Heart left ventricle (tissue), 16 donors: ENCODE results near the gene DEK. TPM values are rescaled to one million over a fixed set of nuclear protein-coding genes. Genes with fewer than 3 reads are reported as not detected.

Source experiments
- ATAC-seq, 4 donors: fragments of 200-7000 bp; cut with Tn5 transposase; one replicate each; pipeline ENCODE4 v1.9.1; 2020 to 2022; ENCODE audit warnings: moderate library complexity in 4 of 4, mild to moderate bottlenecking in 3 of 4, moderate number of reproducible peaks in 1 of 4
- DNase-seq, 5 donors: peaks; one replicate each; pipeline ENCODE4 v3.0.0-alpha.2; 2020
- H3K27ac ChIP-seq, 12 donors: fragments of 200-600 bp; sonication (generic) in 4 of 12; one replicate each; pipeline versions ENCODE4 v1.5.0 to v1.8.0; 2016 to 2022; ENCODE audit warnings: mild to moderate bottlenecking in 2 of 12
- H3K27me3 ChIP-seq, 9 donors: fragments of 200-600 bp; sonication (generic) in 2 of 9; one replicate each; pipeline versions ENCODE4 v1.5.1 to v1.8.0; 2016 to 2022; ENCODE audit warnings: mild to moderate bottlenecking in 3 of 9
- H3K36me3 ChIP-seq, 9 donors: fragments of 200-600 bp; sonication (generic) in 2 of 9; one replicate each; pipeline versions ENCODE4 v1.5.0 to v1.8.0; 2018 to 2022; ENCODE audit warnings: mild to moderate bottlenecking in 2 of 9
- H3K4me1 ChIP-seq, 12 donors: fragments of 200-600 bp; sonication (generic) in 4 of 12; one replicate each; pipeline versions ENCODE4 v1.5.0 to v1.8.0; 2016 to 2022; ENCODE audit warnings: mild to moderate bottlenecking in 3 of 12
- H3K4me3 ChIP-seq, 12 donors: fragments of 200-600 bp; sonication (generic) in 4 of 12; one replicate each; pipeline versions ENCODE4 v1.5.0 to v1.8.0; 2017 to 2022; ENCODE audit warnings: mild to moderate bottlenecking in 9 of 12, moderate library complexity in 4 of 12
- H3K9me3 ChIP-seq, 12 donors: fragments of 200-600 bp; sonication (generic) in 4 of 12; one replicate each; pipeline versions ENCODE4 v1.5.0 to v1.8.0; 2016 to 2022; ENCODE audit warnings: mild to moderate bottlenecking in 1 of 12
- CTCF ChIP-seq, 12 donors: fragments of 200-600 bp; sonication (generic) in 4 of 12; IDR thresholded peaks; one replicate each; pipeline versions ENCODE4 v1.5.0 to v1.8.0; 2018 to 2022; ENCODE audit warnings: antibody characterized with exemption in 12 of 12, mild to moderate bottlenecking in 5 of 12
- POLR2A ChIP-seq, 2 donors: fragments of 450-650 bp; IDR thresholded peaks; one replicate each; pipeline ENCODE4 v1.6.1; 2017; ENCODE audit warnings: antibody characterized with exemption in 2 of 2, mild to moderate bottlenecking in 2 of 2, moderate library complexity in 2 of 2
- WGBS, 4 donors: extraction: QIAGEN DNeasy Blood & Tissue Kit in 2 of 4; methylation state at CpG; one replicate each; pipeline versions ENCODE4 v1.1.5 to v1.1.7; 2013 to 2018; 5-methylcytosine and 5-hydroxymethylcytosine counted together
- intact Hi-C, 10 donors: fragments of 100-400 bp; cut with DNase I; formaldehyde crosslinking; loops; one replicate each; pipeline versions ENCODE4 v1.11.1 to v1.14.2; 2022
- polyA plus RNA-seq, 2 donors: library from polyadenylated mRNA; stranded (reverse); fragments of 200-250 nt; gene quantifications; one replicate each; pipeline ENCODE4 v1.2.3, GENCODE V29; 2013
- total RNA-seq, 9 donors: library from RNA; depleted of rRNA in 2 of 9; stranded (reverse); fragments of >200 nt in 2 of 9; fragmentation: NEBNext Ultra II Directional in 3 of 9; extraction: Animal tissue kit (Norgen Biotek cat#: 25700) in 3 of 9; gene quantifications; one replicate each; pipeline versions ENCODE4 v1.1.0 to v1.2.4, GENCODE V29; 2016 to 2023
- donor health status: ischemic (EF 13 %, LVEDD 7.1; RV severe dilation, severe dysfunction).
- donor health status: healthy with polysubstance abuse.
- donor health status: DM: no; HTN: yes; CAD: no.
- donor health status: DM: no; HTN: no; CAD: no.
- donor health status: ischemic (EF 25% LVEDD 6.9; RV normal size, moderate dysfunction).
- donor health status: ischemic (EF 25% LVEDD 5.7; RV mildly dilated, moderate dysfunction).
- donor health status: healthy.
- donor health status: DM: yes; HTN: yes; CAD: no.
- donor health status: ischemic (EF 35%, LVEDD 5.7; RV mildly dilated, moderate dysfunction).
- donor health status: nonischemic (EF 11% LVEDD 7.7; RV severe dilation, severe dysfunction).
- donor health status: DM: yes; HTN: yes; CAD: no.
- donor health status: PGD.
- donor health status: ischemic (EF 29% LVEDD 5.4; RV normal size, mild dysfunction).
- donor health status: nonischemic (EF 23%, LVEDD 6.1; RV moderate dilation, normal function).

Gene DEK
- total and polyA plus RNA-seq, 11 donors: 20.9 to 83.0 (median 54.3) TPM

DNA sequence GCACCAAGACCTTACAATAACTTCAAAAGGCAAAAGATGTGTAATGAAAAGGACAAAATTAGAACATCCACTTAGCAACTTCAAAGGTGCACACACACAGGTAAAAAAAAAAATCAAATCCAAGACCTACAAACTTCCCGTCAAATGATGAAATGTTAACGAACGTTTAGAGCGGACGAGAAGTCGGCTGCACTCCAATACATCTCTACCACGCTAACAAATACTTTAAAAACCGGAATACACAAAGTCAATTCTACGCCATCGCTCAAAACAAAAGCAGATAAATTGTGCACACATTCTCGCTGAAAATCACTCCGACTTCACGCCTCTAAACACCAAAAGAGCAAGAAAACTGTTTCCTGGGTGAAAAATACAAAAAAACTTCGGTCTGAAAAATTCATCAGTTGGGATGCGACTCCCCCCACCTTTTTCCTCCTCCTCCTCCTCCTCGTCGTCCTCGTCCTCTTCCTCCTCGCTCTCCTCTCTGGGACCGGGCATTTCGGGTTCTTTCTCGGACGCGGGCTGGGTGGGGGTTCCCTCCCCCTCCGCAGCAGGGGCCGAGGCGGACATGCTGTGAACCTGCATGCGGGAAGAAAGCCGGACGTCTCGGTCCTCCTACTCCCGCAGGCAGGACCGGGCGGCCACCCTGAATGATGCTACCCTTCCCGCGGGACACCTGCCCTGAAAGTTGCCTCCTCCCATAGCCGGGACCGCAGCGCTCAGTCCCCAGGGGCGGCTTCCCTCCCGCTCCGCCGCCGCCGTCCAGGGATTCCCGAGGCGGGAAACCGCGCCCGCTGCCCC, 712 bp downstream of the DEK start:
- no peak for ATAC-seq
- DNase-seq: peak in 1 of 5 donors; percentile 81
- peaks cover 0 to 47% (median 32%) of the 10 kb centered on the region in 12 donors for H3K4me1 ChIP-seq
- H3K9me3 ChIP-seq: no peaks in the 10 kb centered on the region
- TF ChIP-seq POLR2A (IDR thresholded peaks at IDR 0.05) (no peak), CTCF (IDR thresholded peaks at IDR 0.05) (no peak)
- no peaks in the 10 kb centered on the region for H3K27me3 ChIP-seq
- WGBS, 4 donors: 1% methylated on average over 34 to 50 of the region's 50 CpGs
- peak overlapping the region; percentile 90 to 100 (median 96) for H3K27ac ChIP-seq
- H3K36me3 ChIP-seq: peaks cover 0 to 12% (median 0%) of the 10 kb centered on the region in 9 donors
- intact Hi-C loops: loop anchor here in 3 of 10 donors (2.0 to 5.0 kb wide), 3 partner anchors 111 to 239 kb away; partner anchors contain the start of gene RNF144B (in 1 of the 3)
- peak overlapping the region; percentile 43 to 99 (median 92) for H3K4me3 ChIP-seq

DNA sequence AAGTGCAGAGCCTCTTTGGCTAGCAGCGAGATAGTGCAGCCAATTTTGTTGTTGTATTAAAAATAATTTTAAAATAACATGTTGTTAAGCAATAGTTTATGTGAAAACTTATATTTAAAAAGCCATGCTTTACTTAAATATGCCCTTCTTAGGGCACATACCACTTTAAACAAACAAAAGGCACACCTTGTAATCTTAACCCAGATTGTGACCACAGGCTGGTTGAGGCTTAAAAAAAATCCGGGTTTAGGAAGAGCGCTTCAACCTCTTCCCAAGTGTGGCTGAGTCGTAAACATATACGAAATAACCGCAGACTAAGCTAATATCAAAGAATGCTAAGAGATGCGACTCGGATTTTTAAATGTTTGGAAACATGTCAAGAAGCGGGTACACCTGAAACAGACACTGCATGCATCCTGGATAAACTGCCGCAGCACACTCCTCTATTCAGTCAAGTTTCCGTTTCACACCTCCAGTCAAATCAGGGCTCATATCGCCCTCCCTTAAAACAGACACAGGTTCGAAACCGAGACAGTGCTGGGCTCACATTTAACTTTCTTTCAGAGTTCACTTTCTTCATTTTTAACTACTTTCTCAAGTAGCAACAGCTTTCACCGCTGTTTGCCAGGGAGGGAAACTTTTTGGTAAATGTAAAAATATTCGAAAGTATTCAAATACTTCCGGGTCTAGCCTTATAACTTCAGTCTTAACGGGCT, 1.5 kb downstream of the DEK start:
- no peaks in the 10 kb centered on the region for H3K9me3 ChIP-seq
- 13 to 21% (median 14%) methylated on average over 18 of the region's 18 CpGs for WGBS, 4 donors
- peak overlapping the region; percentile 43 to 99 (median 92) for H3K4me3 ChIP-seq
- intact Hi-C loops: loop anchor here in 3 of 10 donors (5.0 kb wide), 2 partner anchors 111 to 239 kb away; no protein-coding TSS in a partner anchor
- no peak for DNase-seq
- ATAC-seq: no peak
- no peaks in the 10 kb centered on the region for H3K27me3 ChIP-seq
- H3K4me1 ChIP-seq: peaks cover 0 to 47% (median 32%) of the 10 kb centered on the region in 12 donors
- TF ChIP-seq CTCF (IDR thresholded peaks at IDR 0.05): no peak
- TF ChIP-seq POLR2A (IDR thresholded peaks at IDR 0.05): no peak
- peaks cover 0 to 18% (median 2%) of the 10 kb centered on the region in 9 donors for H3K36me3 ChIP-seq
- peak overlapping the region in 7 of 12 donors; percentile 93 to 98 (median 96) for H3K27ac ChIP-seq

GRCh38 chr6:18261877-18262276, 2.5 kb downstream of the DEK start:
- Histone ChIP-seq H3K9me3 (no peaks in the 10 kb centered on the region), H3K4me3 (peak overlapping the region in 1 of 12 donors; percentile 94), H3K4me1 (peaks cover 0 to 47% (median 32%) of the 10 kb centered on the region in 12 donors), H3K36me3 (peaks cover 0 to 28% (median 12%) of the 10 kb centered on the region in 9 donors), H3K27me3 (no peaks in the 10 kb centered on the region), H3K27ac (no peak overlapping the region)
- 67 to 78% (median 75%) methylated on average over 6 of the region's 6 CpGs for WGBS, 4 donors
- intact Hi-C loops: loop anchor here in 3 of 10 donors (5.0 kb wide), 2 partner anchors 110 to 240 kb away; no protein-coding TSS in a partner anchor
- ATAC-seq (no peak), DNase-seq (no peak)
- TF ChIP-seq CTCF (IDR thresholded peaks at IDR 0.05) (no peak), POLR2A (IDR thresholded peaks at IDR 0.05) (no peak)
